PC-3 (cell line): ENCODE measurements around the gene SLC15A3. TPM values are rescaled to one million over a fixed set of nuclear protein-coding genes. Genes with fewer than 3 reads are reported as not detected.

Experiments
- ATAC-seq: fragments of 200-7000 bp; cut with Tn5 transposase; 2 replicates; pipeline ENCODE4 v1.9.1; 2020; ENCODE audit warnings: mild to moderate bottlenecking, moderate library complexity
- BruUV-seq: library from RNA; stranded (reverse); fragments of 400-500 nt; replicated peaks from 2 replicates; lab custom pipeline; 2021; lab: Mats Ljungman, UMichigan
- CTCF ChIA-PET: fragments of 300-600 bp; sonication (Branson Sonifier 250); formaldehyde crosslinking; loops from one replicate; lab custom pipeline; 2022; ENCODE audit warnings: antibody characterized with exemption; lab: Charles Lee
- POLR2A ChIA-PET: fragments of 300-600 bp; sonication (Branson Sonifier 250); formaldehyde crosslinking; loops from one replicate; lab custom pipeline; 2022; ENCODE audit warnings: antibody characterized with exemption; ENCODE audit not compliant: unreplicated experiment; lab: Charles Lee
- DNase-seq: peaks from one replicate; pipeline ENCODE4 v3.0.0-alpha.2; 2015
- H2AFZ ChIP-seq: fragments of 300-600 bp; sonication (generic); 2 replicates; pipeline ENCODE4 v1.6.0; 2016; ENCODE audit warnings: antibody characterized with exemption, low read length
- H3F3A ChIP-seq: fragments of 300-600 bp; sonication (generic); one replicate; pipeline ENCODE4 v1.6.0; 2017; ENCODE audit warnings: antibody characterized with exemption, low read length, control low read depth, mild to moderate bottlenecking; ENCODE audit not compliant: unreplicated experiment
- H3K27ac ChIP-seq: fragments of 300-600 bp; sonication (generic); 2 replicates; pipeline ENCODE4 v1.5.1; 2016; ENCODE audit warnings: mild to moderate bottlenecking, low read length
- H3K27me3 ChIP-seq: fragments of 300-600 bp; sonication (generic); 2 replicates; pipeline ENCODE4 v1.6.1; 2016; ENCODE audit warnings: low read length, mixed read lengths
- H3K36me3 ChIP-seq: fragments of 300-600 bp; sonication (generic); 2 replicates; pipeline ENCODE4 v1.6.1; 2016; ENCODE audit warnings: low read depth, mixed run types, low read length, mixed read lengths
- H3K4me1 ChIP-seq: fragments of 300-600 bp; sonication (generic); 2 replicates; pipeline ENCODE4 v1.5.1; 2016; ENCODE audit warnings: low read length; ENCODE audit not compliant: insufficient read depth
- H3K4me2 ChIP-seq: fragments of 300-600 bp; sonication (generic); 2 replicates; pipeline ENCODE4 v1.6.0; 2016; ENCODE audit warnings: low read length
- H3K4me3 ChIP-seq: fragments of 300-600 bp; sonication (generic); 2 replicates; pipeline ENCODE4 v1.5.1; 2016; ENCODE audit warnings: mild to moderate bottlenecking, low read length, mixed read lengths
- H3K79me2 ChIP-seq: fragments of 300-600 bp; sonication (generic); 2 replicates; pipeline ENCODE4 v1.6.1; 2017; ENCODE audit warnings: low read length, mixed read lengths
- H3K9ac ChIP-seq: fragments of 300-600 bp; sonication (generic); 2 replicates; pipeline ENCODE4 v1.6.0; 2016; ENCODE audit warnings: mild to moderate bottlenecking, low read length
- H3K9me2 ChIP-seq: fragments of 300-600 bp; sonication (generic); replicated peaks from 2 replicates; pipeline ENCODE4 v1.6.1; 2016; ENCODE audit warnings: mixed run types, low read length, mixed read lengths
- H3K9me3 ChIP-seq: fragments of 300-600 bp; sonication (generic); 2 replicates; pipeline ENCODE4 v1.6.1; 2016; ENCODE audit warnings: low read length, mixed read lengths
- H4K20me1 ChIP-seq: fragments of 300-600 bp; sonication (generic); 2 replicates; pipeline ENCODE4 v1.6.1; 2016; ENCODE audit warnings: low read length, mixed read lengths
- EZH2 ChIP-seq: fragments of 300-600 bp; sonication (generic); IDR thresholded peaks from one replicate; pipeline ENCODE4 v1.6.1; 2017; ENCODE audit warnings: antibody characterized with exemption, mild to moderate bottlenecking, low read length; ENCODE audit not compliant: unreplicated experiment
- EZH2phosphoT487 ChIP-seq: fragments of 300-600 bp; sonication (generic); IDR thresholded peaks from 2 replicates; pipeline ENCODE4 v1.6.1; 2018; ENCODE audit warnings: mild to moderate bottlenecking, antibody characterized with exemption, low read length, borderline replicate concordance
- intact Hi-C: fragments of 100-400 bp; cut with micrococcal nuclease; formaldehyde crosslinking; loops from 2 replicates; pipeline ENCODE4 v1.9.0; 2023
- total RNA-seq: library from RNA; depleted of rRNA; stranded (reverse); fragments of >200 nt; gene quantifications from 2 replicates; pipeline ENCODE4 v1.2.3, GENCODE V29; 2014
- TF ChIP-seq, protein P1 (sequence below): fragments of 300-600 bp; sonication (generic); conservative IDR thresholded peaks from 2 replicates; pipeline ENCODE4 v1.5.1; 2017; ENCODE audit warnings: antibody characterized with exemption, low read depth, mild to moderate bottlenecking, low read length

Gene SLC15A3
- total RNA-seq, 1 experiment from 2014 or later: not detected

DNA sequence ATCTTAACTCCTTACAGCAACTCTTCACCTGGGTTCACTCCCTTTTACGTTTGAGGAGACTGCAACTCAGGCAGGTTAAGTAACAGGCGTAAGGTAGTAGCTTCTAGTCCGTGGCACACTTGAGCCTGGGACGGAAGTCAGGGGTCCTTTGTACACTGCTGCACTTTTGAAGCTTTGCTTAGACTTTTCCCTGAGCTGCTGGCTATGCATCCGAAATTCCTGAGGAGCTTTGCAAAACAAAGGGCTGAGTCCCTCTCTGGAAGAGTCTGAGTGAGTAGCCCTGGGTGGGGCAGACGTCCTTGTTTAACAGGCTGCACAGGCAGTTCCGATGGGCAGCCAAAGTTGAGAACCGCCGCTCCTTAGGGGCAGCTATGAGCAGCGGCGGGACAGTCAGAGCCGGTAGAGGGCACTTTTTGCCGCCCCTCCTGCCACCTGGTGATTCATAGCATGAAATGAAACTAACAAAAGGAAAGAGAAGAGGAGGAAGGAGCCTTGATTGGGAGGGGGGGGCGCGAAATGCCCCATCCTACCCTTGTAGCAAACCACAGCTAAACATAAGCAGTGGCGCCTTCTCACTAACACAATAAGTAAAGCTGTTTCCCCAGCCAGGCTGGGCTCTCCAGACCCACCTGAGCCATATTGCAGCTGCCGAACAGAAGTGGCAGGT lies 36.6 kb downstream of the SLC15A3 start:
- H3K9ac ChIP-seq: peak overlapping the region; percentile 89
- no peak for TF ChIP-seq EZH2phosphoT487
- TF ChIP-seq, protein P1, sequence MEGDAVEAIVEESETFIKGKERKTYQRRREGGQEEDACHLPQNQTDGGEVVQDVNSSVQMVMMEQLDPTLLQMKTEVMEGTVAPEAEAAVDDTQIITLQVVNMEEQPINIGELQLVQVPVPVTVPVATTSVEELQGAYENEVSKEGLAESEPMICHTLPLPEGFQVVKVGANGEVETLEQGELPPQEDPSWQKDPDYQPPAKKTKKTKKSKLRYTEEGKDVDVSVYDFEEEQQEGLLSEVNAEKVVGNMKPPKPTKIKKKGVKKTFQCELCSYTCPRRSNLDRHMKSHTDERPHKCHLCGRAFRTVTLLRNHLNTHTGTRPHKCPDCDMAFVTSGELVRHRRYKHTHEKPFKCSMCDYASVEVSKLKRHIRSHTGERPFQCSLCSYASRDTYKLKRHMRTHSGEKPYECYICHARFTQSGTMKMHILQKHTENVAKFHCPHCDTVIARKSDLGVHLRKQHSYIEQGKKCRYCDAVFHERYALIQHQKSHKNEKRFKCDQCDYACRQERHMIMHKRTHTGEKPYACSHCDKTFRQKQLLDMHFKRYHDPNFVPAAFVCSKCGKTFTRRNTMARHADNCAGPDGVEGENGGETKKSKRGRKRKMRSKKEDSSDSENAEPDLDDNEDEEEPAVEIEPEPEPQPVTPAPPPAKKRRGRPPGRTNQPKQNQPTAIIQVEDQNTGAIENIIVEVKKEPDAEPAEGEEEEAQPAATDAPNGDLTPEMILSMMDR: peak; percentile 77
- H3K4me3 ChIP-seq: peak overlapping the region; percentile 73
- peaks cover 16% of the 10 kb centered on the region; the same call in 1 of the 2 replicates for H3K36me3 ChIP-seq
- H2AFZ ChIP-seq: peak overlapping the region; percentile 97
- peak; percentile 77 for ATAC-seq
- POLR2A ChIA-PET: no interaction called here
- H3K27me3 ChIP-seq: no peaks in the 10 kb centered on the region
- H3K27ac ChIP-seq: peak overlapping the region; percentile 73
- H3F3A ChIP-seq: peaks cover 7% of the 10 kb centered on the region
- CTCF ChIA-PET: interaction anchor here (0.6 to 1.2 kb wide), 9 partner anchors 16 to 261 kb away, joined by 3 to 7 read pairs (median 4); no protein-coding TSS in a partner anchor
- H4K20me1 ChIP-seq: peaks cover 7% of the 10 kb centered on the region
- H3K9me3 ChIP-seq: no peaks in the 10 kb centered on the region
- peaks cover 36% of the 10 kb centered on the region for H3K4me1 ChIP-seq
- peaks cover 61% of the 10 kb centered on the region for H3K79me2 ChIP-seq
- peak; percentile 95 for DNase-seq
- TSS peak; percentile 38 for BruUV-seq
- intact Hi-C loops: loop anchor here (1.0 to 5.0 kb wide), 5 partner anchors 9 to 272 kb away; partner anchors contain the start of genes TMEM132A and VPS37C
- no peaks in the 10 kb centered on the region for H3K9me2 ChIP-seq
- H3K4me2 ChIP-seq: peak overlapping the region; percentile 93

DNA sequence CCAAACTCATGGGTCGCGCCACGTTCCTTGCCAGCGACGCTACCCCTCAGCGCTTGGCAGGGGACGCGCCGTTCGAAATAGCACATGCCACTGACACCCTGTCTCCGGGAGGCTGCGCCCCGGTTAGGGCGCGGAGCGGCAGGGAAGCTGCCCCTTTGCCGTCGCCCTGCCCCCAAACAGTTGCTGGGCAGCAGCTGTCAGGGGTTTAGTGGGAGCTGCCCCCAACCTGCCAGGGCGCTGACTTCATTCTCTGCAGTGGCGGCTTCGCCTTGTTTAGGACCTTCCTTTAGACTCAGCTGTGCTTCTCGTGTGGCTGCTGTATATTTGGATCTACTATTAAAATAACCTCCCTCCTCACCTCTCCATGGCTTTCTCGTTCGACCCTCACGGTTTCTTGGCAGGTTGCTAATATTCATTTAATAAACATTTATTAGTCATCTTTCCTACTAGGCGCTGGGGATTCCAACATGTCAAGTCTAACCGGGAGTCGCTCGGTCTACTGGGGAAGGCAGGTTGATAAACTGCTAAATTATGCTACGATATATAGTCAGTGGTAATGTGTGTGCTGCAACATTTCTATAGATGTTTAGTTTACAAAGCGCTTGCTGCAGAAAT lies 37.2 kb downstream of the SLC15A3 start:
- no peaks in the 10 kb centered on the region for H3K9me2 ChIP-seq
- H3K9me3 ChIP-seq: no peaks in the 10 kb centered on the region
- intact Hi-C loops: loop anchor here (1.0 to 5.0 kb wide), 5 partner anchors 10 to 273 kb away; partner anchors contain the start of genes TMEM132A and VPS37C
- peak overlapping the region; percentile 89 for H3K9ac ChIP-seq
- DNase-seq: peak; percentile 48
- no peaks in the 10 kb centered on the region for H3K27me3 ChIP-seq
- peaks cover 10% of the 10 kb centered on the region; the same call in 1 of the 2 replicates for H3K36me3 ChIP-seq
- H3K4me3 ChIP-seq: peak overlapping the region; percentile 73
- ATAC-seq: peak; percentile 23
- TF ChIP-seq, protein P1: no peak
- no peak for TF ChIP-seq EZH2
- TF ChIP-seq EZH2phosphoT487: no peak
- BruUV-seq: no TSS peak
- ChIA-PET POLR2A (interaction anchor here (0.6 kb wide), 1 partner anchor 1134 kb away, joined by 3 read pairs; no protein-coding TSS in a partner anchor), CTCF (interaction anchor here (0.6 to 1.9 kb wide), 11 partner anchors 15 to 215 kb away, joined by 3 to 13 read pairs (median 4); no protein-coding TSS in a partner anchor)
- H4K20me1 ChIP-seq: peaks cover 7% of the 10 kb centered on the region
- peaks cover 58% of the 10 kb centered on the region for H3K79me2 ChIP-seq
- peak overlapping the region; percentile 97 for H2AFZ ChIP-seq
- H3K4me2 ChIP-seq: peak overlapping the region; percentile 93
- H3F3A ChIP-seq: peaks cover 7% of the 10 kb centered on the region
- H3K27ac ChIP-seq: peak overlapping the region; percentile 73
- peaks cover 36% of the 10 kb centered on the region for H3K4me1 ChIP-seq
